ENCODE measurements around the gene IL2RG.

Gene IL2RG

DNA sequence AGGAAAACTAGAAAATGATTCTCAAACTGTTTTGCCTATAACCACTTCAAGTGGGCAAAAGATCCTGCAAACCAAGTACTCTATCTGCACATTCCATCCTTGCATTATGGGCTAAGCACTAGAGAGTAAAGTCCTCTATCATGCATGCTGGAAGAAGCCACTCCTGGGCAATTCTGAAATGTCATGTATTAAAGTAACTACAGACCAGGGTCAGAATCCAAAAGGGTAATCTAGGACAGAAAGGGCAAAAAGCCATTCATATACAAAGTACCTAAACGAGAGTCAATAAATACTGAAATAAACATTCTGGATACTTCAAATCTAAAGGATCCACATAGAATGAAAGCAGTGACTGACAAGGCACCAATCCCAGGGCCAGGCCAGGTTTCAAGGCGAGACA, 44.3 kb downstream of the IL2RG start:
- DNase-seq: no peak

DNA sequence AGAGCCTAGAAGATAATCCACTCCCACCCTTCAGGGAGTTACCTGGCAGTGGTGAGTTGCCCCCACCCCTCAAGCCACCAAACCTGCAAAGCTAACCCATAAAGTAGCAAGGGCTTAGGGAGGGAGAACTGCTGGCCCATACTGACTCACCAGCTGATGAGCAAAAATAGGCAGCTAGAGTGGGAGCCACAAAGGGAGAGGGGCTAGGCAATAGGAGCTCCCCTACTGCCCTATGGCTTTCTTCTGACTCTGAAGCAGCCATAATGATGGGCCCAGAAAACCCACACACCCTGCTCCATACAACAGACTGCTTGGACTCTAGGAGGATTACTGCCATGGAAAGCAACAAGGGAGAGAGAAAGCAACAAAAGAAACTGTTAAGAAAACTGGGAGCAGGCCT, 51.2 kb downstream of the IL2RG start:
- DNase-seq: no peak

DNA sequence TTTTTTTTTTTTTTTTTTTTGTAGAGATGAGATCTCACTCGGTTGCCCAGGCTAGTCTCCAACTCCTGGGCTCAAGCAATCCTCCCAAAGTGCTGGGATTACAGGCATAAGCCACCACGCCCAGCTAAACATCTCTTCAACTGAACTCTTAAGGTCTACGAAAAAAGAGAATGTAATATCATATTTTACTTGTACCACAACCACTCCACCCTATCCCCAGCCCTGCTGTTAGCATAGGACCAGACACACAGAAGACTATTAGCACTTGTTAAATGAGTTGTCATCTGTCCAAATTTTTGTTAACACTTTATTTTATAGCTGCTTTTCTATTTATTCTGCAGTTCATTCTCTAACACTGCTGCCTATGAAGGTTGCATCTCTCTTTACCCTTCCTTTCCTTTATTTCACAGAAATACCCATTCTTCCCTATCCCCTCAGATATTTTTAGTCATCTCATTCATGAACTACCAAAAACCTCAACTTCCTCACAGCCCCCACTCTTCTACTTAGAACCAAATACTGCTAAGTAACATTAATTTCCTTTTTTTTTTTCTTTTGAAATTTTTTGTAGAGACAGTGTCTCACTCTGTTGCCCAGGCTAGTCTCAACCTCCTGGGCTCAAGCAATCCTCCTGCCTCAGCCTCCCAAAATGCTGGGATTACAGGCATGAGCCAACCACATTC, 53.4 kb downstream of the IL2RG start:
- DNase-seq: no peak

All from NCI-H187 (cell line).